ELF-1 (cell line): ENCODE results near the gene ANKRD29.
"Not testable (repeated sequence)": the region's sequence is repeated elsewhere in the genome, so short reads cannot be mapped to it uniquely, and the experiment has no call there.

ENCODE experiments used
- DNase-seq: peaks from one replicate; pipeline ENCODE4 v3.0.0-alpha.2; 2016; ENCODE audit warnings: low read depth, low spot score

ANKRD29 gene

DNA sequence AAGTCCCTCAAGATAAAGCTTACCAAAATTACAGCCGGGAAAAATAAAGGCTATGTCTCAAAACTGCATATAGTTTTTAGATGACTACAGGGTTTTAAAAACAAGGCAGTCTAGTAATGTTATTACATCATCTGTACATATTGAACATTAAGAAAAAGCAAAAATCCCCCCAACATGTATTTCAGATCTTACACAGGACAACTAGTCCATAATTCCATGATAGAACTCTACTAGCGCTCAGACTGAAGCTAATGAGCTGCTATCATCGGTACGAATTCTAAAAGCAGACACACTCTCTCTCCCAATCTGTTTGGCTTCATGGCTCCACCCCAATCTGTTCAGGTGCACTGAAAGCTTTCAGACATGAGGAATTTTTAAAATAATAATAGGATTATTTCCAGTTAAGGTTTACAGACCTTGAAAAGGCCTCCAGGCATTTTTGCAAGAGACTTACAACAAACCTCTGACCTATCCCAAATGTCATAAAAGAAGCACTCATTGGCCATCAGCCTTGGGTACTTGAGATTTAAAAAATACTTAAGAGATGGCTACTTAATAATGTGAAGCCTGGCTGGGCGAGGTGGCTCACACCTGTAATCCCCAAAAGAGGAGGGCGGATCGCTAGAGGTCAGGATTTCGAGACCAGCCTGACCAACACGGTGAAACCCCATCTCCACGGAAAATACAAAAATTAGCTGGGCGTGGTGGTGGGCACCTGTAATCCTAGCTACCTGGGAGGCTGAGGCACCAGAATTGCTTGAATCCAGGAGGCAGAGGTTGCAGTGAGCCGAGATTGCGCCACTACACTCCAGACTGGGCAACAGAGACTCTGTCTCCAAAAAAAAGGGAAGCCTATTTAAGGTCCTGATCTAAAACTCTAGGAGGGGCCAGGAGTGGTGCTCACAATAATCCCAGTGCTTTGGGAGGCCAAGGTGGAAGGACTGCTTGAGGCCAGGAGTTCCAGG, 78.4 kb downstream of the ANKRD29 start:
- DNase-seq: no peak

- DNase-seq: no peak
These were observed 79.4 kb downstream of the ANKRD29 start for GRCh38 chr18:23583071-23583865.

DNA sequence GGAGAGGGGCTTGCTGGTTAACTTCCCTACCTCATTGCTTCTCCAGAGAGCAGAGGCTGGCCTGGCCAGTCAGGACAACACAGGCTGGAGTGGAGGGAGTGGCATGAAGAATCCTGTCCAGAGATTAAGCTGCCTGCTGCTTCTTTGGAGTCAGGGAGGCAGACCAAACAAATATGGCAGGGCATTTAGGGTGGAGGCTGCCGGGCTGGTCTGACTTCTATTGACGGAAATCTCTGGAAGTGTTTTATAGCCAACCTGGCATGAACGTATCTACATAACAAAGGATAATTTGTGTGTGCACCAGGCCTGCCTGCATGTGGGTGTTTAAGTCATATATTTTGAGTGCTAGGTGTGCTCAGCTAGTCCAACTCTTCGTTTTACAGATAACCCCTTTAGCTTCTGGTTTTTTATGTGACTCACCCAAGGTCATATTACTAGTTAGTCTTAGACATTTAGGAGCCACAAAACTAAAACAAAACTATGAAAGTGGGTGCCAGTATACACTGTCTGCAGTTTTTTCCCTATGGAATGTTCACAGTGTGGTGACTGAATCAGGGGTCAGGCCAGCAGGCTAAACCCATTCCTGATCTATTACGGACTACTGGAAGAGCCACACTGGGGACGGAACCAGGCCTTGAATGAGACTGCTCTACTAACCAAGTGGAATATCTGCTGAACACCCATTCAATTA, 81.9 kb downstream of the ANKRD29 start:
- DNase-seq: peak; percentile 54

DNA sequence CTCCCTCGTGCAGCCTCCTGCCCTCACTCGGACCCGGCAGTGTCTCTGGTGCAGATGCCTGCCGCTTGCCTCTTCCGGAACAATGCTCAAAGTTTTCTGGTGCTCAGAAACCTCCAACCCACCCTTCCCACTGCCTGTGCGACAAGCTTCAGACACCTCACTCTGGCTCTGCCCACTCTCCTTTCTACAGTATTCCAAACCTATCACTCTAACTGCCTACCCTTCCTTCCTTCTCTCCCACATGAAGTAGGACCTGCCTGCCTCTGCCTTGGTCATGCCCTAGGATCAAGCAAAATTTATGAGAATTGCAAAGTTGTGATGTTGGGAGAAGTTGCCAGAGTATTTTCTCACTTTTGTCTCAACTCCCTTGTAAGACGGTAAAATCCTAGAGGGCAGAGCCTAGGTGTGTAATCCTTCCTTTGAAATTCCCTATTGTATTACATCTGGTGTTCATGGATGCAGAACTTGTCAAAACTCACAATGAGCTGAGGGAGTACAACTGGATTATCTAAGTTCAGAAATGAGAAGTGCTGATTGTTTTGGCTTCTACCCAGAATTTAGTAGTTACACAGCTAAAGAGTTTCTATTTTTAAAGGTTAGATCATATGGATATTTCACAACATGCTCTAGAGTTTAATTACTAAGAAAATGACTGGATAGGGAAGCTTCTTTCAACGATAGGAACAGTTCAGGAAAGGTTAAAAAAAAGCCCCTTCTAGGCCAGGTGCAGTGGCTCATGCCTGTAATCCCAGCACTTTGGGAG, 83.6 kb downstream of the ANKRD29 start:
- DNase-seq: no peak

- no peak for DNase-seq
These were observed 84.5 kb downstream of the ANKRD29 start for GRCh38 chr18:23578067-23578701.

- DNase-seq: not testable (repeated sequence)
These were observed 85.2 kb downstream of the ANKRD29 start for GRCh38 chr18:23577521-23577920.

DNA sequence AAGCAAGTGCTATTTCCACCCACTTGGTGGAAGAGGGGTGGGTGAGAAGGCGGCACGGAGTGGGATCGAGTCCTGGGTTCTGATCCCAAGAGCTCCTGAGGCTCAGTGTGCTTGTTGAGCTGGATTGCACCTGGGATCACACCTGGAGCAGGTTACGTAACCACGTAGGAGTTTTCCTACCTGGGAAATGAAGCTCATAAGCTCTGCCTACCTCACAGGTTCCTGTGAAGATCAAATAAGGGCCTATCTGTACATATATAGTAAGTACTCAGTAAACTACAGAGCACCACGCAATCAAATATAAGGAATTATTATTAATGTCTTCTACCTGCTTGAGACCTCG, 87.4 kb downstream of the ANKRD29 start:
- no peak for DNase-seq

GRCh38 chr18:23574611-23575308, 88.0 kb downstream of the ANKRD29 start:
- DNase-seq: peak; percentile 77

DNA sequence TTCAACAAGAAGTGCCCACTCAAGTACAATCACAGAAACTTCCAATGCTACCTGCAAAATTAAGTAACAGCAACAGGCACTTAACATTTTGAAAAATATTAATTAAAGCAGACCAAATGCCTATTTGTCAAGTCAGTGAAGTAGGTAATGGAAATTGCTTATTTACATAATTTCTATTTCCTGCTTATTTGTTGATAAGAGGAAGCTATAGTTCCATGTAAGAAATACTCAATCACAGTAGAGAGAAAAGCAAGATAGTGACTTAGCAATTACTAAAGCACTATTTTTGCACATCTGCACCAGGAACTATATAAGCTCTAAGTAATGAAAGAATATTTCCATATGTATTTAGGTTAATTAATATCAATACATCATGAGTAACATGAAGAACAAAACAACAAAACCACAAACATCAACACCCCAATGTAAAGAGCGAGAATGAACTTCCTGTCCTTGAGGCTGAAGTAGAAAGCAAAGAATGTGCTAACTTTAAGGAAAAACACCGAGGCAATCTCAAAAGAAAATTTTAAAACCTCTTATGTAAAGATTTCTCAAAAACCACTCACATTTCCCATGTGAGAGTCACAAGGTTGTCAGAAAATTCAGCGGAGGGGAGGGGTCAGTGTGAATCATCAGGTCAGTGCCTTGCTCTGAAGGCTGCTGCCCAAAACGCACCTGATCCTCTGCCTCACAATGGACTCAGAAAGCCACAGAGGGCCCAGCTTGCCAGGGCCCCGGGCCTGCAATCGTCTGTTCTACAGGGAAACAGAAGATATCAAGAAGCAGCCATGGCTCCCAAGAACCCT, 88.9 kb downstream of the ANKRD29 start:
- no peak for DNase-seq

GRCh38 chr18:23573020-23573419, 89.7 kb downstream of the ANKRD29 start:
- DNase-seq: no peak

GRCh38 chr18:23572570-23572969, 90.1 kb downstream of the ANKRD29 start:
- DNase-seq: no peak

DNA sequence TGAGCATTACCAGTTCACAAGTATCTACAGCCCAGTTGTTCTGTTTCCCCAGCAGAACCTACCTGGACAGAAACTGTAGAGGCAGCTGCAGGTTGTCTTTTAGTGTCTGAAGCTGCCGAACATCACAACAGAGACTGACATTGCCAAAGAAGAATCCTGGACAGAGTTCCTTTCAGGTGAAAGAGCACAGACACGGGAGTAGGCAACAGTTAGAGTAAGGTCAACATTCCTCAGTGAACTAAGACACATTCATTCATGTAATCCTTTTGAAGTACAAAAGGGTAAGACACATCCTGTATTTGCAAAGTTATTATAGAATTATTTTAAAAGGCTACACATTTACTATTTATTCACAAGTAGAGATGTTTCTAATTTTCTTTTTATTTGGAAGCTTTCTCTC, 90.7 kb downstream of the ANKRD29 start:
- no peak for DNase-seq

DNA sequence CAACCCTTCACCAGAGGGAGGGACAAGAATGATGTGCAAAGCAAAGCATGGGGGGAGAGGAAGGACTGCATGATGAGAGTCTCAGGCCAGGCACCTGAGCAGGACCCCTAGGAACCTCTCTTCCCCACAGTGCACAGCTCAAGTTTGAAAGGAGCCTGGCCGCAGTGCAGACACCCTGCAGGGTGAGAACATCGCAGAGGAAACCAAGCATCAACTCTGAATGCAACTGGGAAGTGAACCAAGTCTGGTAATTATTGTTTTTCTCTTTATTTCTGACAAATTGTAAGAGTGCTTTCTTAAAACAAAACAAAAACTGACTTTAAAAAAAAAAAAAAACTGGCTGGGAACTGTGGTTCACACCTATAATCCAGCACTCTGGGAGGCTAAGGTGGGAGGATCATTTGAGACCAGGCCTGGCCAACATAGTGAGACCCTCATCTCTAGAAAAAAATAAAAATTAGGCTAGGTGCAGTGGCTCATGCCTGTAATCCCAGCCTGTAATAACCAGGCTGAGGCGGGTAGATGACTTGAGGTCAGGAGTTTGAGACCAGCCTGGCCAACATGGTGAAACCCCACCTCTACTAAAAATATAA, 91.7 kb downstream of the ANKRD29 start:
- DNase-seq: no peak

DNA sequence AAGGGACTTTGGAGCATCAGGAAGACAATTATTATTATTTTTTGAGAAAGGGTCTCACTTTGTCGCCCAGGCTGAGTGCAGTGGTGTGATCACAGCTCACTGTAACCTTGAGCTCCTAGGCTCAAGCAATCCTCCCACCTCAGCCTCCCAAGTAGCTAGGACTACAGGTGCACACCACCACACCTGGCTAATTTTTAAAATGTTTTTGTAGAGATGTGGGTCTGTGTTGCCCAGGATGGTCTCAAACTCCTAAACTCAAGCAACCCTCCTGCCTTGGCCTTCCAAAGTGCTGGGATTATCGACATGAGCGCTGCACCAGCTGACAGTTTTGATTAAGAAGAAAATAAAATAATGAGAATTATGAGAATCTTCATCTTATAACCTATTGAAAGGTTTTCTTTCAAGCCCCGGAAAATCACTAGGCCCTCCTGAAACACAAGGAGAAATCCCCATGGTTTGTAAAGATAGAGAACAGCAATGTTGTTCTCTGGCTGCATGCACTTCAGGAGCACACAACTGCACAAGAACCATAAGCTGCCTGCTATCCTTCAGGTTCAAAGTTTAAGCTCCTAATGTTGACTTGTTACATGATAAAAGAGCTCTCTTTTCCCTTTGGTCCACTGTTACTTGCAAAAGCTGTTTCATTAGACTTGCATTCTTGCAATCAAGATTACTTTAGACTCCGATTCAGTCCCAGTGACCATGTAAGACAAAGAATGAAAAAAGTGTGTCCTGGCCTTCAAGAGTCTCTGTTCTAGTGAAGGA, 93.2 kb downstream of the ANKRD29 start:
- no peak for DNase-seq

GRCh38 chr18:23568281-23569138, 94.2 kb downstream of the ANKRD29 start:
- DNase-seq: no peak

GRCh38 chr18:23567671-23568070, 95.0 kb downstream of the ANKRD29 start:
- DNase-seq: no peak

GRCh38 chr18:23565916-23566547, 96.7 kb downstream of the ANKRD29 start:
- DNase-seq: no peak
